ENCODE results near the gene DPYSL3. TPM values are rescaled to one million over a fixed set of nuclear protein-coding genes. Genes with fewer than 3 reads are reported as not detected.

DPYSL3 gene
- total RNA-seq, 1 experiment from 2014 or later = 106 TPM

DNA sequence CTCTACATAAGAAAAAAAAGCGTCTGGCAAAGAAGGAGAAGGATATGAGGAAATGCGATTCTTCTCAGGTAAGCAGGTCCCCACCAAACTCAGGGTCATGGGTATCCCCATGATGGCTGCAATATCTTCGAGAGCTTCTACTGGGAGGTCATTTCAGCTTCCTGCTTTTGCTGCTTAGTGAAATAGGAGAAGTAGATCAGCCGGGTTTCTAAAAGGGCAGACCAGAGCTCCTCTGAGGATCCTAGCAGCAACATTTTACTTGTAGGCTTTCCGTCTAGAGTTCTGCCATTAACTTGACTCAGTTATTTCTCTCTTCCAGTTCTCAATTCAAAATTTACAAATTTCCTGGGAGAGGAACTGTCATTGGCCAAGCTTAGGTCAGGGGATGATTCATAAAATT, 134.7 kb downstream of the DPYSL3 start:
- Mint-ChIP-seq H3K9me3 (ENCODE audit: unreplicated experiment) (no peaks in the 10 kb centered on the region), H3K27me3 (ENCODE audit: insufficient read depth, unreplicated experiment) (no peaks in the 10 kb centered on the region), H3K4me1 (ENCODE audit: low read depth, unreplicated experiment) (no peaks in the 10 kb centered on the region), H3K27ac (ENCODE audit: unreplicated experiment) (no peak overlapping the region), H3K4me3 (ENCODE audit: unreplicated experiment) (no peak overlapping the region), H3K36me3 (ENCODE audit: insufficient read depth, unreplicated experiment) (no peaks in the 10 kb centered on the region)
- ChIA-PET POLR2A (no interaction called here), CTCF (no interaction called here)
- intact Hi-C loops (cut with micrococcal nuclease; ENCODE audit: unreplicated experiment) = no loop called here
- Histone ChIP-seq H3K4me3 (ENCODE audit: low read depth, low read length) (no peak overlapping the region), H3K36me3 (ENCODE audit: control insufficient read depth, insufficient read depth, low read length) (no peaks in the 10 kb centered on the region), H3K4me1 (no peaks in the 10 kb centered on the region), H3K9me3 (peaks cover 3% of the 10 kb centered on the region; the same call in 1 of the 2 replicates), H3K27me3 (replicated peaks; ENCODE audit: control insufficient read depth, insufficient read depth, low read length) (no peaks in the 10 kb centered on the region)
- DNase-seq = no peak
- TF ChIP-seq, protein P1, sequence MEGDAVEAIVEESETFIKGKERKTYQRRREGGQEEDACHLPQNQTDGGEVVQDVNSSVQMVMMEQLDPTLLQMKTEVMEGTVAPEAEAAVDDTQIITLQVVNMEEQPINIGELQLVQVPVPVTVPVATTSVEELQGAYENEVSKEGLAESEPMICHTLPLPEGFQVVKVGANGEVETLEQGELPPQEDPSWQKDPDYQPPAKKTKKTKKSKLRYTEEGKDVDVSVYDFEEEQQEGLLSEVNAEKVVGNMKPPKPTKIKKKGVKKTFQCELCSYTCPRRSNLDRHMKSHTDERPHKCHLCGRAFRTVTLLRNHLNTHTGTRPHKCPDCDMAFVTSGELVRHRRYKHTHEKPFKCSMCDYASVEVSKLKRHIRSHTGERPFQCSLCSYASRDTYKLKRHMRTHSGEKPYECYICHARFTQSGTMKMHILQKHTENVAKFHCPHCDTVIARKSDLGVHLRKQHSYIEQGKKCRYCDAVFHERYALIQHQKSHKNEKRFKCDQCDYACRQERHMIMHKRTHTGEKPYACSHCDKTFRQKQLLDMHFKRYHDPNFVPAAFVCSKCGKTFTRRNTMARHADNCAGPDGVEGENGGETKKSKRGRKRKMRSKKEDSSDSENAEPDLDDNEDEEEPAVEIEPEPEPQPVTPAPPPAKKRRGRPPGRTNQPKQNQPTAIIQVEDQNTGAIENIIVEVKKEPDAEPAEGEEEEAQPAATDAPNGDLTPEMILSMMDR (IDR thresholded peaks at IDR 0.05; ENCODE audit: insufficient read depth in 1 of 2, low read depth in 1 of 2, low read length in 1 of 2, severe bottlenecking in 1 of 2, unreplicated experiment in 1 of 2) = no peak
- no TSS peak for BruUV-seq (replicated peaks)

DNA sequence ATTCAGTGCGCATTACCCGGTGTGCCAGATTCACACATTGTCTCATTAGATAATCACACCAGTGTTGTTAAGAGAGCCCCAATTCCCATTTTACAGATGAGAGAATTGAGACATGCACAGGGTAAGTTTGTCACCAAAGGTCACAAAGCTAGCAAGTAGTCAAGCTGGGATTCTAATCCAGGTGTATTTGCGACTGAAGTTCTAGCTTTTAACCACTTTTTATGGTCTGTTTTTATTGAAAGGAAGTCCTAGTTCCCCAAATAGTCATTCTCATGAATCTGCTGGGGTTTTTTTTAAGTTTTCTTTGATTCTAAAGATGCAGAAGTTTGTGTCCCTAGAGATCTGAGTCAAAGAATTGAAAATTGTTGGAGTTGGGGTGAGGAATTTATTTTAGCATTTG, 136.5 kb downstream of the DPYSL3 start:
- TF ChIP-seq, protein P1 (IDR thresholded peaks at IDR 0.05; ENCODE audit: insufficient read depth in 1 of 2, low read depth in 1 of 2, low read length in 1 of 2, severe bottlenecking in 1 of 2, unreplicated experiment in 1 of 2) = no peak
- Histone ChIP-seq H3K27me3 (replicated peaks; ENCODE audit: control insufficient read depth, insufficient read depth, low read length) (no peaks in the 10 kb centered on the region), H3K4me3 (ENCODE audit: low read depth, low read length) (no peak overlapping the region), H3K9me3 (no peaks in the 10 kb centered on the region), H3K36me3 (ENCODE audit: control insufficient read depth, insufficient read depth, low read length) (no peaks in the 10 kb centered on the region), H3K4me1 (no peaks in the 10 kb centered on the region)
- Mint-ChIP-seq H3K4me1 (ENCODE audit: low read depth, unreplicated experiment) (no peaks in the 10 kb centered on the region), H3K9me3 (ENCODE audit: unreplicated experiment) (no peaks in the 10 kb centered on the region), H3K27me3 (ENCODE audit: insufficient read depth, unreplicated experiment) (no peaks in the 10 kb centered on the region), H3K4me3 (ENCODE audit: unreplicated experiment) (no peak overlapping the region), H3K36me3 (ENCODE audit: insufficient read depth, unreplicated experiment) (no peaks in the 10 kb centered on the region), H3K27ac (ENCODE audit: unreplicated experiment) (no peak overlapping the region)
- intact Hi-C loops (cut with micrococcal nuclease; ENCODE audit: unreplicated experiment) = no loop called here
- CTCF ChIA-PET = no interaction called here
- BruUV-seq (replicated peaks) = no TSS peak
- POLR2A ChIA-PET = no interaction called here
- no peak for DNase-seq

DNA sequence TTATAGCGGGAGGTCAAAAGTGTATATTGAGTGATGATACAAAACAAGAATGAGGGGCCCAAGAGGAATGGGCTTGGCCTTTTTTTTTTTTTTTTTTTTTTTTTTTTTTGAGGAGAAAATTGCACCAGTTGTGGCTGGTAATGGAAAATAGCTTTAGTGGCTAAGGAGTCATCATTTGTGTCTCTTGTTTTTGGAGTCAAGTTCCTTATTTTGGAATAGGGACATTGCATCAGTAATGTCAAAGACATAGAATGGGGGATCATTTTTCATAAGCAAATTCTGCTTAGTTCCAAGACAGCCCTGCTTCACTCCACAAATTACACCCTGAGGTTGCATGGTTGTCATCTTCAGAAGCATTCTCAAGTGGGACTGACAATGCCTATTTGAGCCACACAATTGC, 137.7 kb downstream of the DPYSL3 start:
- no peaks in the 10 kb centered on the region for H3K4me1 Mint-ChIP-seq (ENCODE audit: low read depth, unreplicated experiment)
- H3K36me3 Mint-ChIP-seq (ENCODE audit: insufficient read depth, unreplicated experiment) = no peaks in the 10 kb centered on the region
- intact Hi-C loops (cut with micrococcal nuclease; ENCODE audit: unreplicated experiment) = no loop called here
- H3K4me3 Mint-ChIP-seq (ENCODE audit: unreplicated experiment) = no peak overlapping the region
- CTCF ChIA-PET = no interaction called here
- TF ChIP-seq, protein P1 (IDR thresholded peaks at IDR 0.05; ENCODE audit: insufficient read depth in 1 of 2, low read depth in 1 of 2, low read length in 1 of 2, severe bottlenecking in 1 of 2, unreplicated experiment in 1 of 2) = no peak
- no peaks in the 10 kb centered on the region for H3K27me3 Mint-ChIP-seq (ENCODE audit: insufficient read depth, unreplicated experiment)
- no peak overlapping the region for H3K27ac Mint-ChIP-seq (ENCODE audit: unreplicated experiment)
- Histone ChIP-seq H3K4me3 (ENCODE audit: low read depth, low read length) (no peak overlapping the region), H3K27me3 (replicated peaks; ENCODE audit: control insufficient read depth, insufficient read depth, low read length) (no peaks in the 10 kb centered on the region), H3K36me3 (ENCODE audit: control insufficient read depth, insufficient read depth, low read length) (no peaks in the 10 kb centered on the region), H3K4me1 (no peaks in the 10 kb centered on the region), H3K9me3 (no peaks in the 10 kb centered on the region)
- no peak for DNase-seq
- POLR2A ChIA-PET = no interaction called here
- BruUV-seq (replicated peaks) = no TSS peak
- no peaks in the 10 kb centered on the region for H3K9me3 Mint-ChIP-seq (ENCODE audit: unreplicated experiment)

Data from Caco-2 (cell line).